ENCODE data around the gene EFS. TPM values are rescaled to one million over a fixed set of nuclear protein-coding genes. Genes with fewer than 3 reads are reported as not detected.

The EFS gene
- total RNA-seq, 4 donors from 2014 or later: 10.6 to 22.6 (median 14.6) TPM

DNA sequence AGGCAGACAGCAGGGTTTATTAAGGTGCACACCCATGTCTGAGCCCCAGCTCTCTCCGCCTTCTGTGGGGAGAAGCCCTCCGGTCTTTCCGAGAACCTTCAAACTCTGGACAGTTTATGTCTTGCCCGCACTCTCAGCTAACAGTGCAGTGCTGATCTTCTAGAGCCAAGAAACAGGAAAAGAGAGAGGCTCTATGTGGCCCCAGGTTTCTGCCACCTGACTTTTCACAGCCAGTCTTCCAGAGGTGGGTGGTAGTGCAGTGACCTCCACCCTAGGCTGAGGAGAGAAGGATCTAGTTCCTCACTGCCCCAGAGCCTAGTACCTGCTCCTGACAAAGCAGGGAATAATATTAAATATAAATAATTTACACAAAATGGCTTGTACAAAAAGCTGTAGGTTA is 8.3 kb downstream of the EFS start:
- TF ChIP-seq, protein P1, sequence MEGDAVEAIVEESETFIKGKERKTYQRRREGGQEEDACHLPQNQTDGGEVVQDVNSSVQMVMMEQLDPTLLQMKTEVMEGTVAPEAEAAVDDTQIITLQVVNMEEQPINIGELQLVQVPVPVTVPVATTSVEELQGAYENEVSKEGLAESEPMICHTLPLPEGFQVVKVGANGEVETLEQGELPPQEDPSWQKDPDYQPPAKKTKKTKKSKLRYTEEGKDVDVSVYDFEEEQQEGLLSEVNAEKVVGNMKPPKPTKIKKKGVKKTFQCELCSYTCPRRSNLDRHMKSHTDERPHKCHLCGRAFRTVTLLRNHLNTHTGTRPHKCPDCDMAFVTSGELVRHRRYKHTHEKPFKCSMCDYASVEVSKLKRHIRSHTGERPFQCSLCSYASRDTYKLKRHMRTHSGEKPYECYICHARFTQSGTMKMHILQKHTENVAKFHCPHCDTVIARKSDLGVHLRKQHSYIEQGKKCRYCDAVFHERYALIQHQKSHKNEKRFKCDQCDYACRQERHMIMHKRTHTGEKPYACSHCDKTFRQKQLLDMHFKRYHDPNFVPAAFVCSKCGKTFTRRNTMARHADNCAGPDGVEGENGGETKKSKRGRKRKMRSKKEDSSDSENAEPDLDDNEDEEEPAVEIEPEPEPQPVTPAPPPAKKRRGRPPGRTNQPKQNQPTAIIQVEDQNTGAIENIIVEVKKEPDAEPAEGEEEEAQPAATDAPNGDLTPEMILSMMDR (IDR thresholded peaks at IDR 0.05): no peak
- TF ChIP-seq POLR2AphosphoS5 (IDR thresholded peaks at IDR 0.05): no peak
- TF ChIP-seq EP300 (IDR thresholded peaks at IDR 0.05): no peak
- TF ChIP-seq POLR2A (IDR thresholded peaks at IDR 0.05): no peak

DNA sequence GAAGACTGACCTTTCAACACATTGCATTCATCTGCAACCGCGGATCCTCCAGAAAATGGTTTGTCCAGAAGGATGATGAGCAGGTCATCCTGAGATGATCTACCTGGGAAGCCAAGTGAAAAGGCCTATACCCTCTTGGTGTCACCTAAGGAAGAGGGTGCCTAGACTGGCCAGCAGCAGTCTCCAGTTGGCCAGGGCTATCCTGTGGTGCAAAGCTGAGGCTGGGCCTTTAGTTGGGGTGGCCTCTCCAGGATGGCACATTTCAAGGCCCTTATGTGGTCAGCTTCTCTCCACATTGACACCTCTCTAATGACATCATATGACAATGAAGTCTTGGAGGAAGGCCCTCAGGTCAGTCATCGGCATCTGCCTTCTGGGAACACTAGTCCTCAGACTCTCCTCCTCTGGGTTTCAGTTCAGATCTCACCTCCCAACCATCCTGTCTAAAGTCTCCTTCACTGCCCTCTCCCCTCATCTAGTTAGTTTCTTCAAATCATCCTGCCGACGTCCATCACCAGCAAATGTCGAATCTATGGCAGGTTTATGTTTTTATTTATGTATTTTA is 9.0 kb downstream of the EFS start:
- Histone ChIP-seq H3K36me3 (peaks cover 0 to 45% of the 10 kb centered on the region in 2 donors), H3K27me3 (no peaks in the 10 kb centered on the region), H3K4me1 (peaks cover 0 to 48% (median 6%) of the 10 kb centered on the region in 3 donors), H3K9me3 (no peaks in the 10 kb centered on the region), H3K27ac (no peak overlapping the region), H3K4me3 (no peak overlapping the region)
- 62 to 88% methylated on average over 3 to 4 of the region's 6 CpGs for WGBS, 2 donors (ENCODE audit: low coverage in 1 of 2)
- no peak for ATAC-seq
- TF ChIP-seq EP300 (IDR thresholded peaks at IDR 0.05) (no peak), POLR2A (IDR thresholded peaks at IDR 0.05) (no peak), POLR2AphosphoS5 (IDR thresholded peaks at IDR 0.05) (no peak)
- TF ChIP-seq, protein P1 (IDR thresholded peaks at IDR 0.05): no peak

More for the DNA sequence above, 8.3 kb downstream of the EFS start:
- H3K27ac ChIP-seq: no peak overlapping the region
- H3K27me3 ChIP-seq: no peaks in the 10 kb centered on the region
- no peaks in the 10 kb centered on the region for H3K9me3 ChIP-seq
- no CpG with 5 or more reads among the region's 4 CpGs for WGBS, 2 donors (ENCODE audit: low coverage in 1 of 2)
- H3K4me1 ChIP-seq: peaks cover 0 to 50% (median 5%) of the 10 kb centered on the region in 3 donors
- peaks cover 0 to 45% of the 10 kb centered on the region in 2 donors for H3K36me3 ChIP-seq
- ATAC-seq: no peak
- no peak overlapping the region for H3K4me3 ChIP-seq

DNA sequence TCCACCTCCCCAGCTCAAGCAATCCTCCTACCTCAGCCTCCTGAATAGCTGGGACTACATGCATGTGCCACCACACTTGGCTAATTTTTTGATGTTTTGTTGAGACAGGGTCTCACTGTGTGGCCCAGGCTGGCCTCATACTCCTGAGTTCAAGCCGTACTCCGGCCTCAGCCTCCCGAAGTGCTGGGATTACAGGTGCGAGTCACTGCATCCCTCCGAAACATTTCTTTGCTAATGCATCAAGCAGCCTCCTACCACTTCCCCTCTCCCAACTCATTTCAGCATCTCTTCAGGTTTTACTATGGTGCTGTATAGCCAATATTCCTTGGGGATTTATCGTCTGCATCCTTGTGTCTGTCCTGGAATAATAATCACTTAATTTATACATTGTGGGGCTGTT is 10.0 kb downstream of the EFS start:
- TF ChIP-seq EP300 (IDR thresholded peaks at IDR 0.05) (no peak), POLR2AphosphoS5 (IDR thresholded peaks at IDR 0.05) (no peak), POLR2A (IDR thresholded peaks at IDR 0.05) (no peak)
- TF ChIP-seq, protein P1 (IDR thresholded peaks at IDR 0.05): no peak
- H3K36me3 ChIP-seq: peaks cover 0 to 40% of the 10 kb centered on the region in 2 donors
- no peaks in the 10 kb centered on the region for H3K9me3 ChIP-seq
- no peaks in the 10 kb centered on the region for H3K27me3 ChIP-seq
- no peak overlapping the region for H3K4me3 ChIP-seq
- WGBS, 2 donors (ENCODE audit: low coverage in 1 of 2): 74 to 85% methylated on average over 5 to 6 of the region's 6 CpGs
- no peak for ATAC-seq
- H3K27ac ChIP-seq: no peak overlapping the region
- peaks cover 0 to 38% (median 6%) of the 10 kb centered on the region in 3 donors for H3K4me1 ChIP-seq

DNA sequence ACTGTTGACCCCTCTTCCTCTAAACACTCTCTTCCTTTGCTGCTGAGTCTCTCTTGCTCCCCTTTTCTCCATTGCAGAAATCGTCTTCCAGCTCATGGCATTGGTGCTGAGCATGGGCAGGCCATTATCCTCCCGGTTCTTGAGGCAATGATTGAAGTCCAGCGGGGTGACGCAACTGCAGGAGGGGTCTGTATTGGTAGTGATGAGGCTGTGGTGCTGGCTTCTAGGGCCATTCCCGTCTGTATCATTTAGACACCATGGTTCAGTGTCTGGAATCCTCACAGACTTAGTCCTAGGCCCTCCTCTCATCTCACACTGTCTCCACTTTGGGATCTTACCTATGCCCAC is 11.6 kb downstream of the EFS start:
- H3K27ac ChIP-seq: peak overlapping the region in 1 of 4 donors; percentile 82
- H3K9me3 ChIP-seq: no peaks in the 10 kb centered on the region
- WGBS, 2 donors (ENCODE audit: low coverage in 1 of 2): 20 to 50% methylated on average over 2 of the region's 5 CpGs
- peaks cover 0 to 22% (median 6%) of the 10 kb centered on the region in 3 donors for H3K4me1 ChIP-seq
- no peak overlapping the region for H3K4me3 ChIP-seq
- peaks cover 0 to 24% of the 10 kb centered on the region in 2 donors for H3K36me3 ChIP-seq
- no peak for ATAC-seq
- TF ChIP-seq POLR2AphosphoS5 (IDR thresholded peaks at IDR 0.05) (no peak), EP300 (IDR thresholded peaks at IDR 0.05) (no peak), POLR2A (IDR thresholded peaks at IDR 0.05) (no peak)
- TF ChIP-seq, protein P1 (IDR thresholded peaks at IDR 0.05): no peak
- H3K27me3 ChIP-seq: no peaks in the 10 kb centered on the region

Data from gastroesophageal sphincter (tissue), 4 donors.